Lung microvascular endothelial cell (primary cell): ENCODE measurements around the gene NFIL3. TPM values are rescaled to one million over a fixed set of nuclear protein-coding genes. Genes with fewer than 3 reads are reported as not detected.
A peak's percentile ranks its signal among the peaks of the same experiment; 100 is the strongest.

Experiments
- DNase-seq, 2 donors: peaks; one replicate each; pipeline versions ENCODE4 v3.0.0 to v3.0.0-alpha.2; 2010; ENCODE audit warnings: low read depth in 2 of 2
- total RNA-seq: library from RNA; depleted of rRNA; stranded (reverse); fragments of >200 nt; gene quantifications from 2 replicates; pipeline ENCODE4 v1.2.1, GENCODE V29; 2014

NFIL3 gene
- total RNA-seq, 1 donor from 2014 or later = 4.6 TPM

DNA sequence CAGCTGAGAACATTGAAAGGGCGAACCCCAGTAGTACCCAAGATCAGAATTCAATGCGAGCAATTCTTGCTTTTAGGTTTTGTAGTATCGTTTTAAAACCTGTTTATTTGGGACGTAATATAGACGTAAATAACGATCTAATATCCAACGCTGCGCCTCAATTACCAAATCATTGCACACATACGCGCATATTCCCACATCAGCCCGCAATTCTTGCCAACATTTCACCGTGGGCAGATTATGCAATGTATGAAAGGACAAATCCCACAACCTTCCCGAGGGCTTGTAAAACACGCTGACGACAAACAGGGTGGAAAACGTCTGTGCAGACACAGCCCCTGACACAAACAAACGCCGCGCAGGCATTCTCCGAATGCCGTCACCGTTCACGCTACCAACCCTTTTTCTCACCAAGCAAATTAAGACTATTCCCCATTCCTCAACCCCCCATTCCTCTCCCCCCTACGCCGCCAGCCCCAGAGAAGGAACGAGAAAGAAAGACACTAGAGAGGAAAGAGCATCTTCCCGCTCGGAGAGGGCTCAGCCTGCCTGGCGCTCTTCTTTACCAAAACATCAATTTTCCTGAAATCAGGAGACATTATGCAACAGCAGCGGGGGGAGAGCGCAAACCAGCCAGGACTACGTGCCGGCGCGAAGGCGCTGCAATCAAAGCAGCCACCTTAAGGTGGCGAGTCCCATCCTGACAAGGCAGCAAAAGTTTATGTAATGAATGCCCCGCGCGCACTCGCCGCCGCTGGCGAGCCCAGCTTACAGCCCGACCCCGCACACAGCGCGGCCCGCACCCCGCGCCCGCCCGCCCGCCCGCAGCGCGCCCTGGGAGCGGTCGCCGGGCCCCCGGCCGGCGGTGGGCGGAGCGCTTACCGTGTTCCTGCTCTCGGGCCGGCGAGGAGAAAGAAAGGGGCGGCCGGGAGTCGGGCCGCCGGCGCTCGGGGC lies 597 bp downstream of the NFIL3 start:
- peak; percentile 65 to 81 for DNase-seq

DNA sequence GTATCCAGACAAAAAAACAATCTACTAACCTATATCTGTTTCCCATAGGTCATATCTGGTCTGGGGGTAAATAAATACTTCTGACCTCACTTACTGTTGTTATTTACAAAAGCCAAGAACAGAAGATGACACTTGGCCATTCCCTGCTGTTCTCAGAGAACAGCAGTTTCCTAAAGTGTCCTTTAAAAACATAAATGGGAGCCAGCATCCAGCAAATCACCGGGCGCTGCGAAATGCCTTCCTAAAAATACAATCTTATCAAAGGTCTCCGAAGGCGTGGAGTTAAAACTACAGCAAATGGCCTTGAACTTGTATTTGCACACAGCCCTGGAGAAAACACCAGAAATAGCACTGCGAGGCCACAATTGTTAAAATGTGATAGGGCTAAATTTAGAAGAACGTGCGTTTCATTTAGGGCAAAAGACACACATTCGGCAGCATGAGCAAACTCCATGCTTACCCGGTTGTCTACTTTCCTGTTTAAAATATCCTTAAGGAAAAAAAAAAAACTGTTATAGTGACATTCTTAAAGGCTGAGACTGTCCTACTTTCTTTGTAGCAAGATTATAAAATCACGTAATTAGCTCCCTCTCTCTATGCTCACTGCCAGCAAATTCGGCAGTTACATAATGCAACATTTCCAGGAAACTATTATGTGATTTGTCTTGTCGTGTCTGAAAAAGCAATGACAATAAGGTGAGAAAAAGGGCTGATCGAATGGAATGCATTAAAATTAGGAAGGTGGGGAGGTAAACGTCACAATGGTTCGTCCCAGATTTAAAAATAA lies 1.5 kb downstream of the NFIL3 start:
- DNase-seq = peak; percentile 41 to 47

DNA sequence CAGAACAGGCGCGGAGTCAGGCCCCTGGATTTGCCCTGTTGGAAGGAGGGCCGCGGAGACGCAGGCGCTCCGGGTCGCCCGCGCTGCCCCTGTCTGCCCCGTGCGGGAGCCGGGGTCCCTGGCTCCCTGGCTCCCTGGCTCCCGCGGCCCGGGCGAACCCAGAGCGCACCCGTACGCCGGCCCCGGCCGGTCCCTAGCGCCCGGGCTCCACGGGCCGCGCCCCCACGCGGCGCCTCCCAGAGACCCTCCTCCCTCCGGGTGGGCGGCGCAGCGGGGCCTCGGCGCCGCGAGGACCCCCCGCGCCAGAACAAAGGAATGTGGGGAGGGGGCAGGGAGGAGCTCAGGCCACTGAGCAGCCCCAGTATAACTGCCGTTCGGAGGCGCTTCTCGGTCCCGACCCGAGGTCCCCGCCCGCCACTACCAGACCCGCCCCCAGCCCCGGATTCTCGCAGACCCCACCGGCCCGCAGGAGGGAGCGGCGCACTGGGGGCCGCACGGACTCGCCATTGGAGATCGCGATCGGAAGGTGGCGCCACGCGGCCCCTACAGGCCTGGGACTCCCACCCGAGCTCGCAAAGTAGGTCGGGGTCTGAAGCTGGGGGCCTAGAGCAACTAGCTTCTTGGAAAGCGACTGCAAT lies 2.4 kb downstream of the NFIL3 start:
- DNase-seq = peak; percentile 43 to 69

DNA sequence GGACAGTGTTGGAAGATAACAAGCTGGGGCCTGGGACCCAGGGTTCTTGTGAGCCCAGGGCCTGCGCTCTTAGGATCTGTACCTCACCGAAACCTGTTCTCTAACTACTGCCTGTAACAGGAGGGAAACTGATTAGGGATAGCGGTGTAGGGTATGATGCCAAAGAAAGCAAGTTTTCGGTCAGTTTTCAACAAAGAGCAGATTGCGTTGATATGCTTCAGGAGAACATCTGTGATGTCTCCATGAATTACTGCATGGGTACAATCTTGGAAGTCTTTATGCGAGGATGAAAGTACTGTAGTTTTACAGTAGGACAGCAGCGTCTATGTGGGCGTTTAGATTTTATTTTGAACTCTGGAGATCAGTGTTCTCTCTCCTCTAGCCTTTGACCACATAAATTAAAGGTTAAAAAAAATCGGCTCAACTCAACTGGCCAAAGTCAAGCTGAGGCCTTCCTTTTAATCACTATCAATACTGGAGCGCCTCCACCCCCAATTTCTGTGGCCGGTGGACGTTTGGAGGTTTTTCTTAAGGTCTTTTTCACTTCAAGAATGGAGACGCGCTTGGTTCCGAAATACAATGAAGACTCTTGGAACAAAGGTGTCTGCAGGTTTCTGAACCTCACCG lies 3.0 kb downstream of the NFIL3 start:
- peak in 1 of 2 donors; percentile 31 for DNase-seq

DNA sequence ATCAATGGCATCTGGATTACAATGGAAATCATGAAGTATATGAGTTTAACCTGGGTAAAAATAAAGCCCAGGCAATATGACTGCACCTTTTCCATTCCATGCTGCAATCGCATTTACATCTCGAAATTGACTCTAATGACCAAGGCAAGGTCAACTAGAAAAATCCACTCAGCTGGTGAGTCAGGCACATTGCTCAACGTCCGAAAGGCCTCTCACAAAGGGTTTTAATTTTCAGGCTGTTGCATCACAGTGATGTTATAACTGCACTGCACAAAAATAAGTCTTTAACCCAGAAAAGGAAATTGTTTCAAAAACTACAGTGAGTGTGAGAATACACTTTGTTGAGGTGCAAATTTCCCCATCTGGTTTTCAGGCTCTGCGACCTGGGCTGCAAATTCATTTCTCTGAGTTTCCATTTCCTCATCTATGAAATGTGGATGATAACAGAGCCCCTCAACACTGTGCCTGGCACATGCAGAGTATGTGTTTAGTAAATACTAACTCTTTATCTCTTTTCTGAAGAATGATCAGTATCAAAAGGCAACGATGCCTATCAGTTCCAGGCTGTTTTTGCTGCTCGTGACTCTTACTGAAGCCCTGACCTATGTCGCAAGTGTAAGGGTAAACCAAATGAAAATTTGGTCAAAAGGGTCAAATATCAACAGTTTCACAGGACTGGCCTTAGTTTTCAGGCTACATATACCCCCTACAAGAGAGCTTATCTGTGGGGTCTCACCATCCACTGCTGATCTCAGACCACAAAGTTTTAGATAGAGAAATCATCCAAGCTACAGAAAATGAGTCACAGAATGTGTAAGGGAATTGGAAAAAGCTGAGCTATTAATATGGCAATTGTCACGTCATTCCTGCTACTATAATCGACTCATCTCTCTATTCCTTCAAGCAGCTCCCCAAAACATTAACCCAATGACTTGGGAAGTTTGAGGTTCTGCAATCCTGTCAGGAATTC lies 4.1 kb downstream of the NFIL3 start:
- peak; percentile 89 to 98 for DNase-seq

DNA sequence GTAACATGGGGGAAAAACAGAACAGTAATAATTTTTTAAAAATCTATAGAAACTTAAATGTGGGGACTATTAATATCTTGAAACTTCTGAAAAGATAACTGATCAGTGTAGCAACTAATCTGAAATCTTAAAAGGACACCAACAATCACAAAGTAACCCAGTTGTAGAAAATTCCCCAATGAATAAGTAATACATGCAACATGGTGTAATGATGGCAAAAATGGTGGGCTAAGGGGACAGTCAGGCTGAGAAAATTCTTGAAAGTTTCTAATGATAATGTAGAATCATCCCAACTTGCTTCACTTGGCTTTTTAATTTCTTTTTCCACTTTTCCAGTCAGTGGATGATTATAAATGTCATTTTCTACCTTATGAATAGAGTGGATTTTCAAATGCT lies 5.4 kb downstream of the NFIL3 start:
- DNase-seq = no peak

DNA sequence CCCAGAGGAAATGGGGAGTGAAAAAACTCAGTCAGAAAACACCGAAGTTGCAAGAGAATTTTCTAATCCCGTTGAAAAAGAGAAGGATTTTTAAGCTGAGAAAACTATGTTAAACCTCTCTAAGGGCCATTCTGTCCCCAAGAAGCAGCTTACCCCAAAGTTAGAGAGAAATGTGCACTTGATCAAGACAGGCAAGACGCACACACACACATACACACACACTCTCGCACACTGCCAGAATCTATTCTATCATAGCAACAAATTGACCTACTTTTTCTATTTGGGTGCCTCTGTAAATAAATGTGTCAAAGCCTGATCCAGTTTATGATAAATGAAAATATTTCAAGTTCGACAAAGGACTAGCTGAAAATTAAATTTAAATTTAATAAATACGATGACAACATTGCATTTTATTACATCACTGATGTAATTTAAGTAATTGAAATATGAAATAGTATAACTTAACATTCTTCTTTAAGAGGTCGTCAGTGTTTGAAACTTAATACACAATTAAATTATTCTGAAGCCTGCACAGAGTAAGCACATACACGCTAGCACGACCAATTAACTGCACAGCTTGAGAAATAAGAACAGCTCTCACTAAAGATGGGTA lies 5.9 kb downstream of the NFIL3 start:
- DNase-seq = no peak

DNA sequence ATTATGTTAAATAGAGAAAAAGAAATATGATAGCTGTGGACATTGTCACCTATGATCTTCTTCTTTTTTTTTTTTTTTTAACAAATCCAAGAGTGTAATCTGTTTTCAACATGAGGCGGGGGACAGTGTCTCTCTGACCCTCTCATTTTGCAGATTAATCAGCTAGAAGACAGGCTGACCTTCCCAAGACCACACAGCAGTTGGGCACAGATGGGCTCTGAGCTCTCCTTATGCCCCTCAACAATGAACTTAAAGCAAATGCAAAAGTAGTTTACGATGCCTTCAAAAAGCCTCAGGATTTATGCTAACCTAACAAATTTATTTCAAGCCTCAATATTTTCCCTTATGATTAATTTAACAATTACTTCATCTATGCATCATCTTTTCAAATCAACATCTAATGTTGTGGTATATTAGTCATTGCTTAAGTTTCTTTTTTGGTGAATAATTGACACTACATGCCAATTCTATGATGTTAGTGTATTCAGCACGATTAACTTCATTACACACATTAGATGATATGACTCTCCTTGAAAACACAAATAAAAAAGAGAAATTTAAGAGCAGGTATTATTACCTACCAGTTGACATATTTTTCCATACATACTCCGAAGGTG lies 7.4 kb downstream of the NFIL3 start:
- DNase-seq = peak in 1 of 2 donors; percentile 53

DNA sequence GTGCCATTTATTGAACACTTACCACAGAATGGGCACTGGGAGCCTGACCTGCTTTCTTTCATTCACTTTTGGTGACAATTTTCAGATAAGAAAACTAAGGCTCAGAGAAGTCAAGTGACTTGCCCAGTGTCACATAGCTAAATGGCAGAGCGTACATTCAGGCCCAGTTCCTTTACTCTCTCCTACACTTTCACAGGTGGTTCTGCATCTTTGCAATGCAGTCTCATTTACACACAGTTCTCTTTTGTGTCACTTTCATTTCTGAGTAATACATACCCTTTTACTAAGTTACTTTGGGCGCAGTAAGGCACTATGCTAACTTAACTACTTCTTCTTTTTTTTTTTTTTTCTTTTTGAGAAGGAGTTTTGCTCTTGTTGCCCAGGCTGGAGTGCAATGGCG lies 8.3 kb downstream of the NFIL3 start:
- DNase-seq = no peak

DNA sequence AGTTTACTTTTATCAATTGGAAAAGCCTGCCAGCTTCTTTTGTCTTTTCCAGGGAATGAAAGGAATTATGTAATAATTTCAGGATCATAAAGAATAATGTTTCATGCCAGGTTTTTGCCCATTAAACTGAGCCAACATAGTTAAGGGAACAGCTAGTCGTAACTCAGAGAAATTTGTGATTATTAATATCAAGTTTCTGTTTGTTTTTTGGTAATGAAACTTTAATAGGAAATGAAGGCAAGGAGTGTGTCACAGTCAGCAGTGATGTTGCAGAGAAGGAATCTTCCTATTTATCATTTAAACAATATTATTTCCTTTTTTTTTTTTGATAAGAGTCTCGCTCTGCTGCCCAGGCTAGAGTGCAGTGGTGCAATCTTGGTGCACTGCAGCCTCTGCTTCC lies 10.7 kb downstream of the NFIL3 start:
- DNase-seq = no peak

DNA sequence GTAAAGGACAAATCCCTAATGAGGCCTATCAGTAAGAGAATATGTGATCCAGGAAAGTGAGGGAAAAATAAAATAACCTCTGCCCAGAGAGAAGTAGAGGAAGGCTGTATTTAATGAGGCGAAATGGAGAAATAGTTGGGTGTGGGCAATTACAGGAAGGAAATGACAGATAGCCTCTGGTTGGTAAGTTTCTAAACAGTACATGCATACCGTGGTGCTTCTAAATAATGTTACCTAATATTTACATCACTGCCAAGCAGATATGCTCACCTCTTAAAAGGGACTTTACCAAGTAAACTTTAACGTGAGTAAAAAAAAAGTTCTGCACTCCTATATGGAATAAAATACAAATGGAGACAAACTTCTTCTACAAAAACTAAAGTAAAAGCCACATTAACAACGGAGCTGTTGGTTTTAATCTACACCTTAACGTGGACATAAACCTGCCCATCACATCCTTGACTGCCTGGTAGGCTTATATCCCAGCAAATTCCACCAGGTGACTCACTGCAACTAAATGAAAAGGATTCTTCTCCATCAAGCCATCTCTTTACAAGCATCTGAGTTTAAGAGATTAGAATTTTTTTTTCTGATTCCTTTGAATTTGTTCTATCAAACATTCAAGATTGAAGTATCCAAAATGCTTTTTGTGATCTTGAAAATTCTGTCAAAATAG lies 12.4 kb downstream of the NFIL3 start:
- peak; percentile 48 to 68 for DNase-seq

DNA sequence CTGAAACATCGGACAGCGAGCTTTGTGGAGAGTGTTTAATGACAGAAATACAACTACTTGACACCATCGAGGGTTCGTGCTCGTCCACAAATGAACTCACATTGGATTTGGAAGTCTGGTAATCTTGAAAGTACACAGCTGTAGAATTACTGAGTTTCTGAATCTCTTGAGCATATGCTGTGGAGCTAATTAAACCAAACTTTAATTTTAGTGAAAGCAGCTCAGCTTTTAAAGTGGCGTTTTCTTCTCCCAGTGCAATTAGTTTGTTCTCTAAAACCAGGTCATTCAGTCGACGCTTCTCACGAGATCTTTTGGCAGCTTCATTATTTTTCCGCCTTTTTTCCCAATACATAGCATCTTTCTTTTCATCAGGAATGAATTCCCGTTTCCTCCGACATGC lies 13.5 kb downstream of the NFIL3 start:
- DNase-seq = no peak

DNA sequence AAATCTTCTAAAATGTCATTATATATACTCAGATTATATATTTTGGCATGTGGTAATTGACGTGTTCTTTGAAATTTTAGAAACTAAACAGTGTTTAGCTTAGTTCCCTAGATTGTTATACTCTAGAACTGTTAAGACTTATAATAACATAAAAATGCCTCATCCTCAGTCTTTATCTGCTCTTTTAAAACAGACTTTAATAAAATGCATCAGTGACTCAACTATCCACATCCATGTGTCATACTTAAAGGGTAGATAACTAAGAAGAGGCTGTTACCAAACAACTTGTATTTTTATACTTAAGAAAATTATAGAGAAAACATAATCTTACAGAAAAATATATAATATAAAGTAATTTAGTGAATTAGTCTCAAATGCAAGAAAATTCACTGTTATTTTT lies 15.2 kb downstream of the NFIL3 start:
- DNase-seq = no peak

DNA sequence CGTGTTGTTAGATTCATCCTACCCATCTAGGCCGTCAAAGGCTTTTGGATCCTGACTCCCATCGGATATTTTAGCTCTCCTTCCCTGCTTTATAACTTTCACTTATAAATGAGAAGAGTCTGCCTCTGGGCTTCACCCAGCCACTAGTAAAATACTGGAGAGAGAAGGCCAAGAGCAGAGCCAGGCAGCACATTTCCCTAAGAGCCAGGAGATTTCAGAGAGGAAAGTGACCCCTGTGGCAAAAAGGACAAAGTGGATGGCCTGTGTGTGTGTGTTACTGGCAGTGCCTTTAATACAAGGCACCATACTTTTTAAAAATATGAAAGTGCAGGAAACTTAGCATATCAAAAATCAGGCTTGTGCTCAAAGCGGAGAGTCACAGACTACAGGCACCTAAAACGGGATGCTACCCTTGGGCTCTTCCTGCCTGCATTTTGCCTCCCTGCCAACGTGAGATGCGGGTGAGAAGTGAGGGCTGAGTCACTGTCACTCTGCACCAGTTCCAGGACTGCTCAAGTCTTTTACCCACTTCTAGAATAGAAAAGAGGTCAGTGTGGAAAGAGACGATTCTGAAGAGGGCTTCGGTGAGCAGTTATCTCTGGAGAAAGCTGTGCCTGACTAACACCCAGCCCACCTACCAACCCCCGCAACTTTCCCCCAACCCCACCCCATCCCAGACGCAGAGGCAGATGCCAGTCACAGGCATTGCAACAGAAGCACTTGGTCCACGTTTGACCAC lies 15.9 kb downstream of the NFIL3 start:
- no peak for DNase-seq

DNA sequence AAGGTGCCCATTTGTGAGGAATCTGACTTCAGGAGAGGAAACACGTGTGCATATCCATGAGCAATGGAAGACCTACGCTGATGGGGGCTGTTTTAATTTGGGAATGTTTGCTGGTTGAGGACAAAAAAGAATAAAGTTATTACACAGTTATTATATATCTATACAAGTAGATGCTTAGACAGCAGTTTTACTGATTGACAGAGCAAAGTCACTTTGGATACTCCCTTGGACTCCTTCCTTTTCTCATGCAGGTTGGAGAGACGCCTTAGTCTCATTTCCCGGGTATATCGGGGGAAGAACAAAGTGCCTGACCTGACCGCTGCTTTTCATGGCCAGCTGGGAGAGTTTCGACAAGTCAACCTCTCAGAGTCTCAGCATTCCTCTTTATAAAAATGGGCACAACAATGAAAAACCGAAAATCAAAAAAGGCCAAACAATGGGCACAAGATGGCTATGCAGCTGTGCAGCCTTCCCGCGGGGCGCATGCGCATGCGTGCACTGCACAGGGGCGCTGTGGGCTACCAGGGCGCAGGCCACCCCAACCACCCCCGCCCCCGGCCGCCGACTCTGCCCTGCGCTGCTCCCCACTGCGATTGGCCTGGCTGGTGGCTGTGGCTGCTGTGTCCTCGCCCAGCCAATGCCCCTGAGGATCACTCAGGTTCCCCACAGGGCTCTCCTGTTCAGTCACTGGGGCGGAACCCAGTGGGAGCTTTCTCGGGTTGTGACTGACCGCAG lies 18.1 kb downstream of the NFIL3 start:
- no peak for DNase-seq

DNA sequence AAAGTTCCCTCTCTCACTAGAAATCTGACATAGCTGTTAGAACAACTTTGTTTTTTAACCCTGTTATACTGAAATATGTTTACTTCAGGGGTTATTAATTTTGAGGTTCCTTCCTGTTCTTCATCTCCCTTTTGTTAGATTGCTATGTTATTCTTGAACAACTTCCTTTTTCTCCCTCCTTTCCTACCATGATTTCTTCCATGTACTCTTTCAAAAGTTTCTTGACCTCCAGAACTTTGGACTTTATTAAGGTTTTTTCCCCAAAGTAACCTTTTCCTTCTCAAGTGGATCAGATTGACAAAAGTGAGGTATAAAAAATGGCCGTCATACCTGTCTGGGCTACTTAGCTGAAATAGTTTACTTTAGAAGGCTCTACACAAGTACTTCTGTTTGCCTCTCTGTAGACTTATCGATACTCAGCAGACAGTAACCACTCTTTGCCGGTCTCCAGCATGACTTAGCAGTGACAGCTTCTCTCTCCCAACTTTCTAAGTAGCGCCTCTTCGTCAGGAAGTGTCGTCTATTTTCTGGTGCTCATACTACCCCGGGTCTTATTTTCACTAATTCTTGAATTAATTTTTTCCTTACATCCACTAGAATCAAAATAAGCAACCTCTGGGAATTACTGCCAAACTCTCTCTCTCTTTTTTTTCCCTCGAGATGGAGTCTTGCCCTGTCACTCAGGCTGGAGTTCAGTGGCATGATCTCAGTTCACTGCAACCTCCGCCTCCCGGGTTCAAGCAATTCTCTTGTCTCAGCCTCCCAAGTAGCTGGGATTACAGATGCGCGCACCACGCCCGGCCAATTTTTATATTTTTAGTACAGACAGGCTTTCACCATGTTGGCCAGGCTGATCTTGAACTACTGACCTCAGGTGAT lies 19.7 kb downstream of the NFIL3 start:
- no peak for DNase-seq

DNA sequence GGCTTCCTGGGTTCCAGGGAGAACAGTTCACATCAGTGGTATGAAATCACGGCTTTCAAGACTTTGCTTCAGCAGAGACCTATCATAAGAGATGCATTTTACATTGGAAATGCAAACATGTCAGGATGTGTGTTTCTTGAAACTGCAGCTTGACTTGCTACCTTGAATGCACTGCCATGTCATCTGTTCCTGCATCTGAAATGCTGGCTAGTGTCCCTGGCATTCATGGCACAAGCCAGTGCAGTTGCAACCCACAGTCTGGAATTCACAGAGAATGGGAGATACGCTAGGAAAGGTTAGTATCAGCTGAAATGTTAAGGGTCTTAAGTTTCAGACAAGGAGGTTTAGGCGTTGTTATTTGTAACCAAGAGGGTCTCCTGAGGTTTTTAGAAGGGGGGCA lies 24.7 kb downstream of the NFIL3 start:
- DNase-seq = no peak
